Gastrocnemius medialis (tissue), 4 donors: ENCODE measurements around the gene ATG2A. TPM values are rescaled to one million over a fixed set of nuclear protein-coding genes. Genes with fewer than 3 reads are reported as not detected.

Source experiments
- ATAC-seq, 2 donors: fragments of 150-250 bp; one replicate each; pipeline ENCODE4 v1.9.1; 2016
- DNase-seq, 2 donors: peaks; one replicate each; pipeline ENCODE4 v3.0.0-alpha.2; 2019
- H3K27ac ChIP-seq, 4 donors: fragments of 200-600 bp; sonication (generic); 1 replicate in 1 of 4; 2 replicates in 3 of 4; pipeline ENCODE4 v1.5.1; 2016 to 2018; ENCODE audit warnings: mild to moderate bottlenecking in 2 of 4, moderate library complexity in 1 of 4
- H3K27me3 ChIP-seq, 3 donors: fragments of 200-600 bp; sonication (generic) in 2 of 3; 1 replicate in 1 of 3; 2 replicates in 2 of 3; pipeline versions ENCODE4 v1.5.1 to v1.6.0; 2016 to 2019; ENCODE audit warnings: mild to moderate bottlenecking in 1 of 3, moderate library complexity in 1 of 3
- H3K36me3 ChIP-seq, 2 donors: fragments of 200-600 bp; sonication (generic) in 1 of 2; one replicate each; pipeline ENCODE4 v1.5.1; 2017 to 2018
- H3K4me1 ChIP-seq, 2 donors: fragments of 200-600 bp; sonication (generic) in 1 of 2; one replicate each; pipeline ENCODE4 v1.5.1; 2016 to 2017; ENCODE audit warnings: mild to moderate bottlenecking in 2 of 2
- H3K4me3 ChIP-seq, 4 donors: fragments of 200-600 bp; sonication (generic) in 3 of 4; 1 replicate in 1 of 4; 2 replicates in 3 of 4; pipeline ENCODE4 v1.5.1; 2016 to 2019; ENCODE audit warnings: mild to moderate bottlenecking in 2 of 4
- H3K9me3 ChIP-seq, 3 donors: fragments of 200-600 bp; sonication (generic) in 2 of 3; 1 replicate in 1 of 3; 2 replicates in 2 of 3; pipeline ENCODE4 v1.5.1; 2016 to 2019
- POLR2A ChIP-seq, 2 donors: fragments of 450-650 bp; IDR thresholded peaks; one replicate each; pipeline ENCODE4 v1.6.1; 2017; ENCODE audit warnings: antibody characterized with exemption in 2 of 2, mild to moderate bottlenecking in 2 of 2, moderate library complexity in 2 of 2
- in situ Hi-C, 4 donors: fragments of 200-750 bp; cut with MboI; loops; one replicate each; pipeline versions ENCODE4 v1.15.0 to v1.8.0; 2017; ENCODE audit warnings: low sequenced_read_pairs in 4 of 4
- intact Hi-C: fragments of 100-400 bp; cut with DNase I; formaldehyde crosslinking; loops from one replicate; pipeline ENCODE4 v1.15.1; 2023; ENCODE audit warnings: low total_unique reads
- total RNA-seq, 4 donors: library from RNA; depleted of rRNA; stranded (reverse); fragments of >200 nt; gene quantifications; one replicate each; pipeline versions ENCODE4 v1.1.0 to v1.2.3, GENCODE V29; 2016
- TF ChIP-seq, protein P1 (sequence below), 5 experiments: fragments of 450-650 bp in 3 of 5; fragments of 200-600 bp in 2 of 5; sonication (generic) in 2 of 5; IDR thresholded peaks in 4 of 5; conservative IDR thresholded peaks in 1 of 5; 1 replicate in 4 of 5; 2 replicates in 1 of 5; pipeline ENCODE4 v1.5.1; 2016 to 2019; ENCODE audit warnings: antibody characterized with exemption in 5 of 5, mild to moderate bottlenecking in 3 of 5, moderate library complexity in 3 of 5

ATG2A gene
- total RNA-seq, 4 donors from 2014 or later = 10.7 to 97.5 (median 37.9) TPM

DNA sequence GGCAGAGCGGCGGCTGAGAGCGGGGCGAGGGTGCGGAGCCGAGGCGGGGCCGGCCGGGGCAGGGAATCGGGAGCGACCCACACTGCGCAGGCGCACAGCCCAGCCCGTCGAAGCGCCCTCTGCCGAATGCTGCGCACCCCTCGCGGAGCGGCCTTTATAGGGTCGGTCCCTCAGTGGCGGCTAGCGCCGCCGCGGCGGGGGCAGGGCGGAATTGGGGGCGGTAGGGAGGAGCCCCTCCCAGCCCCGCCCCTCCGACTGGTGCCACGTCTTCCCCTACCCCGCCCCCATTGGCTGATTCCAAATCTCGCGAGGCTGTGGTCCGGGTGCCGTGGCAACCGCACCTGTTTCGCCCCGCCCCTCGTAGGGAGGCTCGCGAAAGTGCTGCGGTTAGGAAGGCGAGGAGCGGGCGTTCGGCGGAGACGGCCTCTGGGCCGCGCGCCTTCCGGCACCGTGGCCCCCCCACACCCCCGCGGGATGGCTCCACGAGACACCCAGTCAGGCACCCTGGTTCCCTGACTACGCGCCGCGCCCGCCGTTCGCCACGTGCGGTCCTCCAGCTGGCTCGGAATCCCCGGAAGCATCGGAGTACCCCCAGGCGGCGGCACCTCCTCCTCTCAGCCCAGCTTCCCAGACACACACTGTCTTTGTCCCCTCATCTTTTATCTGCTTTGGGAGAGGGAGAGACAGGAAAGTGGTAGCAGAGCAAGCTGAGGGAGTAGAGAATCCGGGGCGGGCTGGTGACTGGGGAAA, 38.3 kb downstream of the ATG2A start, which contains the start of gene EHD1:
EHD1 (minus strand) TSS at position 128 of the 750 bp plus-strand sequence. CDS start 157 bp downstream, outside the sequence.
- peak; percentile 72 to 84 for ATAC-seq
- Histone ChIP-seq H3K27me3 (no peaks in the 10 kb centered on the region), H3K4me3 (peak within 1 kb of the TSS; percentile 71 to 82 (median 78)), H3K36me3 (no peaks in the 10 kb centered on the region), H3K4me1 (peaks cover 57 to 61% of the 10 kb centered on the region in 2 donors), H3K27ac (peak within 1 kb of the TSS; percentile 94 to 95 (median 94)), H3K9me3 (no peaks in the 10 kb centered on the region)
- in situ Hi-C loops = no loop called here
- peak; percentile 98 to 99 for DNase-seq
- TF ChIP-seq, protein P1, sequence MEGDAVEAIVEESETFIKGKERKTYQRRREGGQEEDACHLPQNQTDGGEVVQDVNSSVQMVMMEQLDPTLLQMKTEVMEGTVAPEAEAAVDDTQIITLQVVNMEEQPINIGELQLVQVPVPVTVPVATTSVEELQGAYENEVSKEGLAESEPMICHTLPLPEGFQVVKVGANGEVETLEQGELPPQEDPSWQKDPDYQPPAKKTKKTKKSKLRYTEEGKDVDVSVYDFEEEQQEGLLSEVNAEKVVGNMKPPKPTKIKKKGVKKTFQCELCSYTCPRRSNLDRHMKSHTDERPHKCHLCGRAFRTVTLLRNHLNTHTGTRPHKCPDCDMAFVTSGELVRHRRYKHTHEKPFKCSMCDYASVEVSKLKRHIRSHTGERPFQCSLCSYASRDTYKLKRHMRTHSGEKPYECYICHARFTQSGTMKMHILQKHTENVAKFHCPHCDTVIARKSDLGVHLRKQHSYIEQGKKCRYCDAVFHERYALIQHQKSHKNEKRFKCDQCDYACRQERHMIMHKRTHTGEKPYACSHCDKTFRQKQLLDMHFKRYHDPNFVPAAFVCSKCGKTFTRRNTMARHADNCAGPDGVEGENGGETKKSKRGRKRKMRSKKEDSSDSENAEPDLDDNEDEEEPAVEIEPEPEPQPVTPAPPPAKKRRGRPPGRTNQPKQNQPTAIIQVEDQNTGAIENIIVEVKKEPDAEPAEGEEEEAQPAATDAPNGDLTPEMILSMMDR (IDR thresholded peaks at IDR 0.05 in 4 of 5, conservative IDR thresholded peaks at IDR 0.05 in 1 of 5) = peak in 4 of 5 experiments; percentile 34 to 60 (median 36)
- TF ChIP-seq POLR2A (IDR thresholded peaks at IDR 0.05) = peak; percentile 98 to 100
- intact Hi-C loops = loop anchor here (1.0 to 10.0 kb wide), 4 partner anchors 14 to 634 kb away; partner anchors contain the start of genes ATG2A, FKBP2 and PPP1R14B

DNA sequence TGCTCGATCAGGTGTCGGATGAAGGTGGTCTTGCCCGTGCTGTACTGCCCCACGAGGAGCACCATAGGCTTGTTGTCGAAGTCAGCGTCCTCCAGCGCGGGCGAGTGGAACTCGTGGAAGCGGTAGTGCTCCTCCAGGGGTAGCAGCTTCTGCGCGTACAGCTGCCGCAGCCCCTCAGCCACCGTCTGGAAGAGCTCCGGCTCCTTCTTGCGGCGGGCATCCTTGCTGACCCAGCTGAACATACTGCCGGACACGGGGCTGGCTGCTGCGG, 38.9 kb downstream of the ATG2A start:
- Histone ChIP-seq H3K36me3 (peaks cover 0 to 4% of the 10 kb centered on the region in 2 donors), H3K27me3 (no peaks in the 10 kb centered on the region), H3K9me3 (no peaks in the 10 kb centered on the region), H3K27ac (peak overlapping the region; percentile 93 to 94 (median 94)), H3K4me1 (peaks cover 61% of the 10 kb centered on the region in 2 donors), H3K4me3 (peak overlapping the region; percentile 71 to 77 (median 74))
- intact Hi-C loops = loop anchor here (1.0 to 10.0 kb wide), 4 partner anchors 14 to 633 kb away; partner anchors contain the start of genes ATG2A, FKBP2 and PPP1R14B
- TF ChIP-seq, protein P1 (IDR thresholded peaks at IDR 0.05 in 4 of 5, conservative IDR thresholded peaks at IDR 0.05 in 1 of 5) = no peak
- TF ChIP-seq POLR2A (IDR thresholded peaks at IDR 0.05) = no peak
- DNase-seq = no peak
- in situ Hi-C loops = no loop called here
- ATAC-seq = peak; percentile 24 to 40

DNA sequence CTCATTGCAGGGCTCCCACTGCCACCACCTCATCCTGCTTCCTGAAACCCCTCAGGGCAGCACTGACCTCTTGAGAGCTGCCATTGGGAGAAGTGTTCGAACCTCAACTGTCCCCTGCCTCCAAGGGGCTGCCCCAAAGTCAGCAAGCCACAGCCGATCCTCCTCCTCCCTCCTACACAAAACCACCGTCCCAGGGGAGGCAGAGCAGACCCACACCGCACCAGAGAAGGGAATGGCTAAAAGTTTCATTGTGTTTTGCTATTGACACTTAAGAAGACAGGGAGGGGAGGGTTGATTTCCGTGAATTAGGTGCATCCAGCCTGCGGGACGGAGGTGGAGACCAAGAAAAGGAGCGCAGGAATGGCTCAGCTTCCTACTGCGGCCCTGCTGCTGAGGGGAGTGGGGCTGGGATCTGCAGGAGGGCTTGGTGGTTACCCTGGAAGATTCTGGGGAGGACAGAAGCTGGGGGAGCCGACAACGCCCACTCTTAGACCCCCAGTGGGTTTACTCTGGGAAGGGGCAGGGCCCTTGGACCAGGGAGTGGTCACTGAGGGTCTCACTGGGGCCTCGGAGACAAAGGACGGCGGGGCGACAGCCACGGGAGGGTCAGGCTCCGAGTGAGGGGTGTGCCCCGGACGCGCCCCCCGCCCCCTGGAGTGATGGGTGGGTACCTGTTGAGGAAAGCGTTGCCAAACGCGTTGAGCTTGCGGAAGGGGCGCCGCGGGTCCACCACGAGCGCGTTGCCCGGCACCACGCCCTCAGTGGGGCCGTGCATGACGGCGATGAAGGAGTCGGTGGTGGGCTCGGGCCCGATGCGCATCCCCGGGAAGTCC, 39.4 kb downstream of the ATG2A start:
- Histone ChIP-seq H3K27me3 (no peaks in the 10 kb centered on the region), H3K4me1 (peaks cover 62 to 66% of the 10 kb centered on the region in 2 donors), H3K36me3 (peaks cover 0 to 9% of the 10 kb centered on the region in 2 donors), H3K4me3 (peak overlapping the region; percentile 71 to 77 (median 74)), H3K9me3 (no peaks in the 10 kb centered on the region), H3K27ac (peak overlapping the region; percentile 93 to 94 (median 94))
- intact Hi-C loops (loop anchor here (1.0 to 10.0 kb wide), 4 partner anchors 13 to 633 kb away; partner anchors contain the start of genes ATG2A, FKBP2 and PPP1R14B), in situ Hi-C loops (no loop called here)
- TF ChIP-seq, protein P1 (IDR thresholded peaks at IDR 0.05 in 4 of 5, conservative IDR thresholded peaks at IDR 0.05 in 1 of 5) = no peak
- no peak for TF ChIP-seq POLR2A (IDR thresholded peaks at IDR 0.05)
- DNase-seq (no peak), ATAC-seq (peak in 1 of 2 donors; percentile 3)

DNA sequence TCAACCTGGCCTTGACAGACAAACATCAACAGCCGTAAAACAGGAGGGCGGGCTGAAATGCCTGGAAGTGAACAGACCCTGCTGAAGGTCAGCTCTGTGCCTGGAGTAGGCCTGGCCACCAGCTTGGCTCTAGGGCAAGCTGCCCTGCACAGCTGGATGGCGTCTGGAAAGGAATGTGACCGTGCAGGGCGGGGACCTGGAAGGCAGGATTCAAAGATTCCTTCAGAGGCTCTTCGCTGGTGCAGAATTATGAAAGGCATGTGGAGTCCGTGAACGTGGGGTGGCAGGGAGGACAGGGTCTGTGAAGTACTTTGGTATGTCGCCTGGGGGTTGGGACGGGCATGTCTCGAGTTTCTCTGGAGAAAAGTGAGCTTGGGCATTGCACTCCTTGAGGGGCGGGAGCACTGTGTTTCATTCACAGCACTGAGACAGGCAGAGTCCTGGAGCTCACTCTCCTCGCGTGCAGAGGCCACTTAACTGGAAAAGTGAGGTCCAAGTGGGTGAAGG, 40.1 kb downstream of the ATG2A start:
- DNase-seq (peak in 1 of 2 donors; percentile 77), ATAC-seq (peak; percentile 13 to 31)
- Histone ChIP-seq H3K27ac (peak overlapping the region; percentile 93 to 94 (median 94)), H3K9me3 (no peaks in the 10 kb centered on the region), H3K4me1 (peaks cover 69 to 72% of the 10 kb centered on the region in 2 donors), H3K4me3 (peak overlapping the region; percentile 71 to 77 (median 74)), H3K36me3 (peaks cover 0 to 10% of the 10 kb centered on the region in 2 donors), H3K27me3 (no peaks in the 10 kb centered on the region)
- intact Hi-C loops (loop anchor here (10.0 kb wide), 1 partner anchor 632 kb away; the partner anchor contains the start of genes FKBP2 and PPP1R14B), in situ Hi-C loops (no loop called here)
- TF ChIP-seq, protein P1 (IDR thresholded peaks at IDR 0.05 in 4 of 5, conservative IDR thresholded peaks at IDR 0.05 in 1 of 5) = no peak
- no peak for TF ChIP-seq POLR2A (IDR thresholded peaks at IDR 0.05)
